Activated T-helper 1 cell treated with Interleukin-2 at 50 U/mL for 16 hours (primary cell): ENCODE results near the gene PPBP.

Experiments
- DNase-seq: peaks from one replicate; pipeline ENCODE4 v3.0.0-alpha.2; 2020; ENCODE audit warnings: low read depth

PPBP gene, protein sequence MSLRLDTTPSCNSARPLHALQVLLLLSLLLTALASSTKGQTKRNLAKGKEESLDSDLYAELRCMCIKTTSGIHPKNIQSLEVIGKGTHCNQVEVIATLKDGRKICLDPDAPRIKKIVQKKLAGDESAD

DNA sequence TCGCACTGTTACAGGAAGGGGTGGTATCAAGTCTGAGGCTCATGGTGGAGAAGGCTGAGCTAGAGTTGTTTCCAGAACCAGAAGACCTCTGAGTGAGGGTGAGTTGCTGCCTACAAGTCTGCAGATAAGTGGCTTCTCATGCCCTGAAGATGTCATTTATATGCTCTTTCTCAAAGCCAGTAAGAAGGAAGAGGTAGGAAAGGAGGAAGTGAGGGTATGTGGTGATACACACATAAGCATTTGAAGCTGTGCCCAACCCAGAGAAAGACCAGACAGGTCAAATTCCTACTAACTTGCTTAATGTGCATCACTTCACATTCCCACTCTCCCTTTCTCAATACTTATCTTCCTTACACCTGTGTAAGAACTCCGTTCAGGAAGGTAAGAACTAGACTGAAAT lies at the start of gene PPBP:
Gene PPBP, minus strand, starts transcription at position 130 of the 400 bp plus-strand sequence. Its CDS starts 87 bp downstream, at position 43.
- no peak for DNase-seq

DNA sequence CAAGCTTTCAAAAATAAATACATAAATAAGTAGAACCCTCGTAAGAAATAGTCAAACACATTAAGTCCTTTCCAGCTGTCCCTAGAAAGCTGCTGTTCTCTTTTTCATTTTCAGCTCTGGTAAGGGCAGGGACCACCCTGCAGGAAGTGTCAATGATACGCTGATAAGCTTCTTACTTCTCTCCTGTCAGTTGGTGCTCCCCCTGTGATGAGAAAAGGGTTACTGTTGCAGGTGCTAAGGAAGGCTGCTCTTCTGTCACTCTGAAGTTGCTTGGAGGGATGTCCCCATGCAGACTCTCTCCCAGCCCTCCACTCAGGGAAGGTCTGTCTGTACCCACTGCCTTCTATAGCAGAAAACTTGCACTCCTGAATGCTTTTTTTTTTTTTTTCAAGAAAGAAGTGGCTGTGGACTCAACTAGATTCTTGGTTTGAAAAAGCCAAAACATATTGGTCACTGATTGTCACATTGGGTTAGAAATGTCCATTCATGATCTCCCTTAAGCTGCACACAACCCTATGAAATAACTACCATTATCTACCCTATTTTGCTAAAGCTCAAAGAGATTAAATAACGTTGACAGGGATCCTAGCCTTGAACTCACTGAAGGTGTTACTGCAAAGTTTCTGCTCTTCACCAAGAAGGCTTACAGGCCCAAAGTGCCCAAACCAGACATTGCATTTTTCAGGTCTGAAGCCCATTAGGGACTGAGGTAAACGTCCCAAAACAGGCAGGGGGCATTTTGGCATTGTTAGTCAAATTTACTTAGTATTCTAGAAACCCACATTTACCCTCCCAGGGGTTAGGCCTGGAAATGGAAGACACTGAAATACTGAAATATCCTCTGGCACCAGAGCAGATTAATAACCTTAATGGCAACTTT lies 49.3 kb upstream of the PPBP start:
- no peak for DNase-seq

DNA sequence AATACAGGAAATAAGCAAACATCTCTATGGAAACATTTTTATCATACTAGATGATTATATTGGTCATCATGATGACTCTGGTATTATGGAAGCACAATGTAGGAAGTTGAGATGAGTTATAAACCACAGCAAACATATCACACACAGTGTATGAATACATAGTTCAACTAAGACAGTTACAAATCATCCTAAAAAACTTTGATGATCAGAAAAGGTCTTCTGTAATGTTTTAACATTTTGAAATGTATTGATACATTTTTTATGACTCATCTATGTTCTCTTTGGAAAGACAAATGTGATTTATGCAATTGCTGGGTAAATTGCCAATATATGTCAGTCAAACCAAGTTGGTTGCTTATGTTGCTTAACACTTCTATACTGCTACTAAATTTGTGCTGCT lies 45.7 kb upstream of the PPBP start:
- no peak for DNase-seq

DNA sequence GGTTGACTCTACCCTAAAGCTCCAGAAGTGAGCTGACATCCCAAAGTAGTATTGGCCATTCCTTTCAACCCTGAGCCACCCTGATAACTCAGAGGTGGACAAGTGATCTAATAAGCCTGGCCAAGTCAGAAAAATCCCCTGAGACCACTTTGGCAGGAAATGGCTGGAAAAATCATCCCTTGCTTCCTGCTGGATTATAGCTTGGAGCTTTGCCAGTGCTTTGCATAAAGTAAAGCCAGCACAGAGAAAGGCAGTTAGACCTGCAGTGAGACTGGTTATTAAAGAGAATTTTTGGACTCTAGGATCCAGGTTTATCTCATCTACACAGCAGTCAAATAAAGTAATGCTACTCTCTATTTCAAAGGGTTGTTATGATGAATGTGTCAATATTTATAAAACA lies 44.1 kb upstream of the PPBP start:
- no peak for DNase-seq

DNA sequence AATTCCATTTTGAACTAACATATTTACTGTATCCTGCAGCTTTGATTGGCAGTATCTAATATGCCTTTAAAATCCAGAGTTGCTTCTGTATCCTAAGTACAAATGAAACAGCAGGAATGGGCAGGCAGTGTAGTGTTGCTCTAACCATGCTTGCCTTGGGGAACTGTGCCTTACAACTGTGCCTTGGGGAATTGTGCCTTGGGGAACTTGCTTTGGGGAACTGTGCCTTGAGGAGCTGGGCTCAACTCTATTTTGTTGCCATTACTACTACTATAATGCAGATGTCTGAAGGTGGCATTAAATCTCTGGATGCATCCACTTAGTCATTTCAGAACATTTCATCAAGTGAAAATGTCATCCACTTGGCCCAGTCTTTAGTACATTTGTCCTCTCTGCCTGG lies 43.6 kb upstream of the PPBP start:
- no peak for DNase-seq

DNA sequence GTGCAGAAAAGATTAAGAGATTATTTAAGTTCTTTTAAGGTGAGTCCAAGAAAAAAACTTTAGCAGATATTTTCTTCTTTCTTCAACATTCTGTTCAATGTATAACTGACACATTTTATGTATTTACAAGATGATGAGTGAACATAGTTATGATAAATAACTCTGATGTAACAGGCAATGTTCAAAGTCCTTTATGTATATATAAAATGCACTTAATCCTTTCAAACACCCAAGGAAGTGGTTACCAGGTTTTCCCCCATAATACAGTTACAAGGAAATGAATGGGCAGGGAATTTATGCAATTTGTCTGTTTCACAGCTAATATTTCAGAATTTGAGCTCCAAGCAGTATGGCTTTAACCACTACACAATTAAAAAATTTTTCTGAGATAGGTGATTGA lies 42.3 kb upstream of the PPBP start:
- DNase-seq, result no peak

DNA sequence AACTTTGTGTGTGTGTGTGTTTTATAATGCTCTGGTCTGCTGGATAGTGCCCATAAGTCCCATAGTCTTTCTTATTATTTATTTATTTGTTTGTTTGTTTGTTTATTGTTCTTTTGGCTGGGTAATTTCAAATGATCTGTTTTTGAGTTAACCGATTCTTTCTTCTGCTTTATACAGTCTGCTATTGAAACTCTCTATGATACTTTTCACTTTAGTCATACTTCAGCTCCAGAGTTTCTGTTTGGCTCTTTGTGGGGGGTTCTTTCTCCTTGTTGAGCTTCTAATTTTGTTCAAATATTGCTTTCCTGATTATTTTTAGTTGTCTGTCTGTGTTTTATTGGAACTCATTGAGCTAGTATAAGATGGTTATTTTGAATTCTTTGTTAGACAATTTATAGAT lies 40.5 kb upstream of the PPBP start:
- no peak for DNase-seq

DNA sequence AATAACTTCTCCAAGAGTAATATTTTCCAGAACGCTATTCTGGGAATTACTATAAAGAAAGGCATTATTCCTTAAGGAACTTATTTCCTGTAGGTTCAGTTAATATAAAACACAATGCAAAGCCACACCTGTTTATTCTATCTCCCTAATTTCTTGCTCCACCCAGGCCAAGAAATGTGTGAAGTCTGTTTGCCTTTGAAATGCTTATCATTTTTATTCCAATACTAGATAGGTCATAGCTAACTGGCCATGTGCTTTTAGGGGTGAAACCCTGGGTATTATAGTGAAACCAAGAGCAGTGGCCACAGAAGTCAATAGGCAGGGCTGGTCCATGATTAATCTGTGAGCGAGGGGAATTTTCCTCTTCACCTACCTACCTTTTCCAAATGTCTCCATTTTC lies 35.7 kb upstream of the PPBP start:
- DNase-seq, result no peak

DNA sequence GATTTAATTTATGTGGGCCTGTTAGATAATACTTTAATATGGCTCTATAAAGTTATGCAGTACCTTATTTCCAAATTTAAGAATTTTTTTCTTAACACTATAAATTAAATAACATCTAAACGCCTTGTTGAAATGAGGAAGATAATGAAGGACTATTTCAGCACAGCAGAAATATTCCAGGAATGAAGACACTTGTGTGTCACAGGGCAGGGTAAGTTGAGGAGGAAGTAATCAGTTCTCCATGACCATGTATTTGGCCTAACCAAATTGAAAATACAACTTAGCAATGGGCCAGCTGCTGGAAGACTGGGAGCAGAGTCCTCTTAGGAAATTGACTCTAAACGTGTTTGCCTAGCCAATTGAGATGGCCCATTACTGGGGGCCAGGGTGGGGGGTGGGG lies 33.6 kb upstream of the PPBP start:
- DNase-seq, result no peak

DNA sequence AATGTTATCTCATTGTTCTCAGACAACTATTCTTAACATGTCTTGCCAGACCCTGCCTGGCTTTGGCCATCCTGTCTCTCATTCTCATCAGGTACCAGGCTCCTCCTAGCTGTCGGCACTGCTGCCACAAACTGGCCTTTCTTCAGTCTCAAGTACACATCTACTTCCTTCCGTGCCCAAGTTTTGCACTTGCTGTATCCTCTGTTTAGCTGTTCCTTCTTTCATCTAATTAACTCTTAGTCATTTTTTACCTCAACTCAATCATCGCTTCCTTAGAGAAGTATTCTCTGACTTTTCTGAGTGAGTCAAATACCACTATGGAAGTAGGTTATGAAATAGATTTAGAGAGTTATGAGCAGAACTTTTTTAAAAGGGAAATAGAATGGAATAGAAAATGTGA lies 30.8 kb upstream of the PPBP start:
- no peak for DNase-seq

DNA sequence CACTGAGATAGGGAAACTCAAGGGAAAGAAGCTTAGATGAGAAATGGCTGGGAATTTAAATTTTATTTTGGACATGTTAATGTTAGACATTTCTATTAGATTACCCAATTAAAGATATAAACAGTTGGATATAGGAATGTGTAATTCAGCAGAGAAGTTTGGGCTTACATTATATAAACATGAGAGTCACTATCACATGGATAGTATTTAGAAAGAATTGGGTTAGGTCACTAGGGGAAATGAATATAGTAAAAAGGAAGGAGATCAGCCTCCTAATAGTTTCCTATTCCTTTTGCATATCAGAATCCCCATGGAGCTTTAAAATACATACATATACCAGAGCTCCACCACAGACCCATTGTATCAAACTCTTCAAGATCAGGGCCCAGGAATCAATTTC lies 30.1 kb upstream of the PPBP start:
- no peak for DNase-seq

DNA sequence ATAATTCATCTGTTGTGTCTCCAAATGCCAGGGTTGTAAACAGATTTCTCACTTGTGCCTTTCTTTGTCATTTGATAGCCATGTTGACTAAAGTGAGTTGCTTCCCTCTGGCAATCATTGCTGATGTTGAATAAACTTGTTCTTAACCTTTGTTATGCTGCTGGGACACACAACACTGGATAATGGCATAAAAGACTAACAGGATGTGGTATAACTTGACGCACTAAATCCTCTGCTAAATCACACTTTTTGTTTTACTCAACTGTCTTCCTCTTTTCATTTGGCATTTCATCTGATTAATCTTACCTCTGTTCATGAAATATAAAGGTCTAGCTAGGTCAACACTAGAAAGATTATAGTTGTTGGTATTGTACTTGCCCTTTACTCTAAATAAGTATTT lies 28.1 kb upstream of the PPBP start:
- DNase-seq, result no peak

DNA sequence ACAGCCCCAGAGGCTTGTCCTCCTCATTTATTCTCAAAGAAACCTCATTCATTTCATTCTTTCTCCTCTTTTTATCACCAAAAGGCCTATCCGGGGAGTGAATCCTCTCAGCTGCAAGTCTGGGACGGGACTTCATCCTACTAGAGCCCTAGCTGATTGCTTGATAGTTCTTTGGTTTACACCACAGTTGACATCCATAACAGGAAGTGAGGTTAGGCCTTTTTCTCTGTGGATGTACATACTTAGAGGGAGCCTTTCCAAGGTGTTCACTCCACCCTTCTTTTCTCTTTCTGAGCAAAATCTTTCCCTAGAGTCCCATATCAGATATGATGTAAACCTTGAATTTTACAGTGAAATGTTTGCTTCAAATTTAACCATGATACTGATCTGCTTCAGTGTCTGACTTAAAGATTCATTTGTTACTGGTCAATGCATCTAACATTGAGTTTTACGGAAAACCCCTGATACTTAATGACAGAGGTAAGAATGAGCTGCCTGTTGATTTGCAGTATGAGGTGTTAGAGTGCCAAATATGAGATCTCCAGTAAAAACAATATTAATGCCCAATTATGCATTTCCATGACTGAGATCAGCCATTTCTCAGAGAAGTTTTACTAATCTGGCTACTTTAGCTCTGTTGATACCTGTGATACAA lies 27.3 kb upstream of the PPBP start:
- DNase-seq, result no peak

DNA sequence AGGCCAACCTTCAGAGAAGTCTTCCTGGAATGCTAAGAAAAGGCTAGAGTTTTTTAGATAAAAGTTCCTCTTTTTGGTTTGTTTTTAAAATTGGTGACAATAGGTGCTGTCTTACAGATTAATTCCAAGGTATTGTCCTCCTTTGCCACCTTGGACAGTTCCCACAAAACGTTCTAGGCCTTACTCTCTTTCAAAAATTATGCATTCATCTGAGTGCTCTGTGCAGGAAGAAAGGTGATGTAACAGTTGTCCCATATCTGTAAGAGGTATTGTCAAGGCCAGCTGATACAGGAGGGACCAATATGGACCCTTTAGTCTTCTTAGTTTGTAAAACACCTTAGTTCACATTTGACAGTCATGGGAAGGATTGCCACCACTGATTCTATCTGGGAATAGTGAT lies 26.3 kb upstream of the PPBP start:
- no peak for DNase-seq

DNA sequence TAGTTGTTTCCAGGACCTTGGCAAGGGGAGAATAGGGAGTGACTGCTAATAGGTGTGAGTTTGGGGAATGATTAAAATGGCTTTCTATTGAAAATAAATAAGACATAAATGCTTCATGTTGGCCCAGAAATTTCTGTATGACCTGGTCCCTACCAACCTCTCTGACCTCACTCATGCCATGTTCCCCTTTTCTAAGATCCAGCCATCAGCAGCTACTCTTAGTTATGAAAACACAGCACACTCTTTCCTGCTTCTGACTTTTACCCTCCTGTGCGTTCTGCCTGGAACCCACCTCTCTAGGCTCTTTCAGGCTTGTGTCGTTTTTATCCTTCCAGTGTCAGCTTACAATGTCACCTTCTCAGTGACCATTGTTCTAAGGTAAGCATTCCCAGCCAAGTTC lies 25.3 kb upstream of the PPBP start:
- no peak for DNase-seq

DNA sequence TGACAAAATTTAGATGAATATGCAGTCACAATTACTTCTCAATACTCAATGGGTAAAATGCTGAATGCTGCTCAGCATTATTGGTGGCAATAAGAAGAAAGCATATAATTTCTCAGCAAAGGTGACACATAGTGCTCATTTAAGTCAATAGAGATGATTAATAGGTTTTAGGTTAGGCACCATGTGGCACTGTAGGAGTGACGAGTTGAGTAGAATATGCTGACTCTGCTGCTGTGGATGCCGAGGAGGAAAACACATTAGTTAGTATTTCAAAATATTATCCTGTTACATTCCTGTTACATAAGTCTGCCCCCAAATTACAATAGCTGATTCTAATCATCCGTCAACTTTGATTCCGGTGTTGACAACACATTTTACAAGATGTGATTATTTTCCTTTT lies 24.1 kb upstream of the PPBP start:
- DNase-seq, result no peak

DNA sequence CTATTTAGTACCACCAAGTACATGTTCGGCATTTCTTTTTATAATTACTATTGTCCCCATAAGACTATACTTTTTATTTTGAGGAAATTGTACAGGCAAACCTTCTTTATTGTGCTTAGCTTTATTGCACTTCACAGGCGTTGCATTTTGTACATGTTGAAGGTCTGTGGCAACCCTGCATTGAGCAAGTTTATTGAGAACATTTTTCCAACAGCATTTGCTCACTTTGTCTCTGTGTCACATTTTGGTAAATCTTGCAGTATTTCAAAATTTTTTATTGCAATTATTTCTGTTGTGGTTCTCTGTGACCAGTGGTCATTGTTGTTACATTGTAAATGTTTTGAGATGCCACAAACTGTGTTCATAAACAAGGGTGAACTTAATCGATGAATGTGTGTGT lies 21.3 kb upstream of the PPBP start:
- no peak for DNase-seq

DNA sequence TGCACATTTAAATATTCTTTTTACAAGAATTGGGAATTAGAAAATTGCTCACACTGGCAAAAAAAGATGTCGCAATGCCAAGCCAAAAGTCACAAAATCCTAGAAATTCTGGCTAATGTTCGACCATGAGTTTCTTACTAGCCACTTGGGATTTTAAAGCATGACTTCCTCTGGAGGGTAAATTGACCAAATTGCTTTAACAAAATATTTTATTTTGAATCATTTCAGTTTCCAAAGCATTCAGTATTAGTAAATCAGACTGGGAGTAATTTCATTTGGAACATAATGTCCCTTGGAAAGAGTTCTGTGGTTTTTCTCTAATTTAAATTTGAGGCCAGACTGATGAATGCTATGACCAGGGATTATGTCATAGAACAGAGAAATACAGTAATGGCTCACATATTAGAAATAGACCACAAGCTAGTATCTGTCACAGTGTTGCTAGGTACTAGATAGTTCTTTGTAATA lies 18.1 kb upstream of the PPBP start:
- no peak for DNase-seq

DNA sequence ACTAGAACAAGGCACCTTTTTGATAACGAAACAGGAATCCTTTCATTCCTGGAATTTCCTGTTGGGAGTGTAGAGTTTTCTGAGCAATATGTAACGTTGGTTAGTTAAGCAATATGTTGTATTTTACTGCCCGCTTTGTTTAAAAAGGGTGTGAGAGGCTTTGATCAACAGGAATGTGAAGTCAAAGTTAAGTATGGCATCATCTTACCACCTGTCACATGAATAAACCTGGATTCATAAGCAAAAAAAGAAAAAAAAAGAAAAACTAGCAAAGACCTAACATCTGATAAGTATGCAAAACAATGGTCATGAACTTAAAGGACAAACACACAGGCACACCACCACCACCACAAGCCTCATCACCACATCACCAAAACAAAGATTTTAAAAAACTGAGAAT lies 17.5 kb upstream of the PPBP start:
- no peak for DNase-seq

DNA sequence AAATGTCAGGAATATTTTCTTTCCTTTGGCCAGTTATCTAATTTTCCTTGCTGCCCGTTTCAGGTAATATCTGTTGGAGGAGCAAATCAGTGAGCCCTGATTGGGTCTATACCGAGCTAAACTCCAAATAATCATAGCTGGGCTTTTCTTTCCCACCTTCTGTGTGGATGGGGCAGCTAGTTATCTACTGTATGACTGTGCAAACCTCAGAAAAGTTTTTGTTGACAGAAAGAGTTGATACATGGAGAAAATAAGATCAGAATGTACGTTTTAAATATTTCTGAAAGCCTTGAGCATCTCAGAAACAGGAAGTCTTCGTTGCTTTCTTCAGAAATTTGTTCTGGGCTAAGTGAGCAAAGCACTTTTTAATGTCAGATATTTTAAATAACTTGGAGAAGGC lies 16.7 kb upstream of the PPBP start:
- DNase-seq, result no peak

DNA sequence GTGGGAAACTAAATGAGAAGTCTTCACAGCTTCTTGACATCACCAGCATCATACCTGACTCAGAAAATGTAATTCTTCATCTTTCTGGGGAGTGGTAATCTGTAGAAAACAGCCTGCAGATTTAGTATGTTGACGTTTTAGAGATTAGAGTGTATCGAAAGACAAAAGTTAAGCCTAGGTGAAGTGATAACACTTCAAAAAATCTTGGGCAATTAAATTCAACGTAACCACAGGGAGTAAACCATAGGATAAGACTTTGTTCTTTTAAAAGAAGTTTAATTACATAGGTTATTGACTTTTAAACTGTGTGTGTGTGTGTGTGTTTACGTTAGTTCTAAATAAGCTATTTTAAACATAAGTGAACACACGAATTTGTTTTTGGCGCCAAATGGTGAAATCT lies 12.3 kb upstream of the PPBP start:
- DNase-seq, result no peak

DNA sequence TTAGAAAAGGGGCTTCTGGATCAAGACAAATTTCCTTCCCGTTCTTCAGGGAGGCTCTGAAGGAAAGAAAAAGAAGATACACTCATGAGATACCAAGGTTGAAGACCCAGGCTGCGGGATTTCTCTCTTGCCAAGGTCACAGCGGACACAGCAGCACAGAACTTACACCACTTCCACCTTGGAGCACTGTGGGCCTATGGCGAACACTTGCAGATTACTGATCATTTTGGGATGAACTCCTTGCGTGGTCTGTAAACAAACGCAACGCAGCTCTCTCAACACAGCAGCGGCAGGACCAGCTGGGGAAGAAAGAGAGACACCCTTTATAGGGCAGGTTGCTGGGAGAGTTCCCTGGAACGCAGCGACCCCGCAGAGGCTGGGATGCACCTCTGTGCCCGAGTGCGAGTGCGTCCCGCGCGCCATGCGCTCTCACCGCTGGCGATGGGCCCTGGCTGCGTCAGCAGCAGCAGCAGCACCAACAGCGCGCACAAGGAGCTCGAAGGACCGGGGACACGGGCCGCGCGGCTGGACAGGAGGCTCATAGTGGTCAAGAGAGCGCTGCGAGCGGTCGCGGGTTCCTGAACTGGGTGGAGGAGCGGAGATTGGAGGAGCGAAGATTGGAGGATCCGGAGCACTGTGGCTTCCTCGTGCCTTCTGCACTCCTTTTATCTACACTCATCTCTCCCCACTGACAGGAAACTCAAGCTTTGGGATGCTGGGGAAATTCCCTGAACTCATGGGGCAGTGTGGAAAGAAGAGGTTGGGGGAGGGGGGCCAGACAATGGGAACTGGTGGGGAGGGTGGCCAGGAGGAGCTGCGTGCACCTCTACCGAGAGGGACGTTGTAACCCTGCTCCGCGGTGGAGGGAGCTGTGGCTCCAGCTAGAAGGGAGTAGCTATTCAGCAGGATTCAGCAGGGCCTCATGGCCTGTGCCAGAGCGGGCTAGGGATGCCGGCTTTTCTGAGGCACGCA lies 10.3 kb upstream of the PPBP start, which contains the start of gene CXCL5:
Gene CXCL5, minus strand, starts transcription at position 638 of the 972 bp plus-strand sequence. Its CDS starts 96 bp downstream, at position 542.
- no peak for DNase-seq
